GM12878 (cell line): ENCODE data around the gene CNTNAP2. TPM values are rescaled to one million over a fixed set of nuclear protein-coding genes. Genes with fewer than 3 reads are reported as not detected.

Experiments
- ATAC-seq: fragments of 200-7000 bp; cut with Tn5 transposase; 3 replicates; pipeline ENCODE4 v1.9.1; 2020; ENCODE audit warnings: mild to moderate bottlenecking, moderate library complexity
- BruUV-seq: library from RNA; stranded (reverse); fragments of 400-500 nt; replicated peaks from 2 replicates; lab custom pipeline; 2021; lab: Mats Ljungman, UMichigan
- CTCF ChIA-PET: fragments of 300-600 bp; sonication (Branson Sonifier 250); formaldehyde crosslinking; extraction: SDS; loops from one replicate; lab custom pipeline; 2021; ENCODE audit warnings: inconsistent platforms; lab: Yijun Ruan, JAX
- POLR2A ChIA-PET: fragments of 350-600 bp; formaldehyde crosslinking; extraction: SDS; loops from one replicate; lab custom pipeline; 2021; ENCODE audit warnings: inconsistent platforms; lab: Charles Lee
- RAD21 ChIA-PET: fragments of 300-600 bp; sonication (Branson Sonifier 250); formaldehyde crosslinking; loops from one replicate; lab custom pipeline; 2023; ENCODE audit warnings: antibody characterized with exemption; ENCODE audit not compliant: unreplicated experiment; lab: Charles Lee
- SMC1A ChIA-PET: fragments of 300-600 bp; sonication (Branson Sonifier 250); formaldehyde crosslinking; loops from one replicate; lab custom pipeline; 2023; ENCODE audit not compliant: unreplicated experiment, uncharacterized antibody; lab: Charles Lee
- DNase-seq: peaks from one replicate; pipeline ENCODE4 v3.0.0-alpha.2; 2011; ENCODE audit warnings: low read depth, low spot score
- FAIRE-seq: peaks from 3 replicates; lab custom pipeline; 2011; peaks lifted over from hg19 to GRCh38; lab: Jason Lieb, UNC
- H2AFZ ChIP-seq: 2 replicates; pipeline ENCODE4 v1.6.0; 2011; ENCODE audit warnings: low read depth, low read length, control low read depth; ENCODE audit not compliant: control insufficient read depth
- H3K27ac ChIP-seq: 2 replicates; pipeline ENCODE4 v1.5.1; 2011; ENCODE audit warnings: control low read depth; ENCODE audit not compliant: control insufficient read depth, insufficient read depth
- H3K27me3 ChIP-seq, 2 experiments: replicated peaks in 1 of 2; 2 replicates each; pipeline versions ENCODE4 v1.6.0 to v1.6.1; 2011; ENCODE audit warnings: low read length in 1 of 2; ENCODE audit not compliant: control insufficient read depth in 2 of 2, insufficient read depth in 2 of 2
- H3K36me3 ChIP-seq, 2 experiments: 2 replicates each; pipeline ENCODE4 v1.5.1; 2011; ENCODE audit warnings: low read length in 1 of 2; ENCODE audit not compliant: control insufficient read depth in 2 of 2, insufficient read depth in 2 of 2
- H3K4me1 ChIP-seq: 2 replicates; pipeline ENCODE4 v1.6.1; 2011; ENCODE audit warnings: mild to moderate bottlenecking, low read length, moderate library complexity, mixed read lengths; ENCODE audit not compliant: control insufficient read depth, insufficient read depth
- H3K4me2 ChIP-seq: 2 replicates; pipeline ENCODE4 v1.6.0; 2011; ENCODE audit warnings: control low read depth; ENCODE audit not compliant: control insufficient read depth, insufficient read depth
- H3K4me3 ChIP-seq: fragments of 200-600 bp; sonication (generic); 2 replicates; pipeline ENCODE4 v1.5.1; 2016
- H3K79me2 ChIP-seq: 2 replicates; pipeline ENCODE4 v1.6.0; 2011; ENCODE audit warnings: low read length; ENCODE audit not compliant: control insufficient read depth, insufficient read depth
- H3K9ac ChIP-seq: 2 replicates; pipeline ENCODE4 v1.8.0; 2011; ENCODE audit warnings: low read length, control low read depth, mixed read lengths; ENCODE audit not compliant: control insufficient read depth, insufficient read depth
- H3K9me3 ChIP-seq: replicated peaks from 3 replicates; pipeline ENCODE4 v1.5.1; 2011; ENCODE audit warnings: mild to moderate bottlenecking, low read length; ENCODE audit not compliant: control insufficient read depth, insufficient read depth
- H4K20me1 ChIP-seq: 2 replicates; pipeline ENCODE4 v1.6.0; 2011; ENCODE audit not compliant: control insufficient read depth, insufficient read depth
- BRCA1 ChIP-seq: IDR thresholded peaks from 2 replicates; pipeline ENCODE4 v1.6.1; 2011; ENCODE audit warnings: low read depth, low read length, improper control_type of control experiment
- IKZF1 ChIP-seq: fragments of 450-650 bp; conservative IDR thresholded peaks from 2 replicates; pipeline ENCODE4 v1.6.1; 2017; ENCODE audit warnings: antibody characterized with exemption, mild to moderate bottlenecking
- MXI1 ChIP-seq: fragments of 150-350 bp; IDR thresholded peaks from 2 replicates; pipeline ENCODE4 v1.6.1; 2011; ENCODE audit warnings: low read depth, mild to moderate bottlenecking, inconsistent platforms, low read length, improper control_type of control experiment
- SMAD5 ChIP-seq: IDR thresholded peaks from 2 replicates; pipeline ENCODE4 v1.6.1; 2016; ENCODE audit warnings: antibody characterized with exemption, low read depth
- SRF ChIP-seq, 2 experiments: IDR thresholded peaks; 2 replicates each; pipeline ENCODE4 v1.6.1; 2011; ENCODE audit warnings: low read depth in 2 of 2, low read length in 2 of 2, mild to moderate bottlenecking in 1 of 2, moderate library complexity in 1 of 2
- TCF3 ChIP-seq: IDR thresholded peaks from 2 replicates; pipeline ENCODE4 v1.6.1; 2012; ENCODE audit warnings: low read depth, mild to moderate bottlenecking, low read length, borderline replicate concordance; ENCODE audit not compliant: insufficient read depth
- YBX1 ChIP-seq: fragments of 450-650 bp; IDR thresholded peaks from 2 replicates; pipeline ENCODE4 v1.6.1; 2016; ENCODE audit warnings: antibody characterized with exemption
- ZBED1 ChIP-seq: IDR thresholded peaks from 2 replicates; pipeline ENCODE4 v1.6.1; 2016; ENCODE audit warnings: borderline replicate concordance
- ZNF274 ChIP-seq: IDR thresholded peaks from one replicate; pipeline ENCODE4 v1.8.0; 2011; ENCODE audit not compliant: insufficient read length, insufficient read depth
- ZNF622 ChIP-seq: fragments of 450-650 bp; IDR thresholded peaks from 2 replicates; pipeline ENCODE4 v1.6.1; 2017; ENCODE audit warnings: mild to moderate bottlenecking, inconsistent platforms
- WGBS: methylation state at CpG from one replicate; pipeline ENCODE4 v1.1.6; 2016; ENCODE audit warnings: low lambda C conversion rate; ENCODE audit not compliant: insufficient replicate concordance, insufficient coverage; ENCODE audit errors: missing lambda C conversion rate; 5-methylcytosine and 5-hydroxymethylcytosine counted together
- in situ Hi-C: fragments of 300-500 bp; cut with MboI; formaldehyde crosslinking; loops from 9 replicates; pipeline ENCODE4 v1.14.3; 2018; ENCODE audit warnings: mixed read lengths
- intact Hi-C: fragments of 100-400 bp; cut with micrococcal nuclease; formaldehyde crosslinking; loops from one replicate; pipeline ENCODE4 v1.14.2; 2022; ENCODE audit not compliant: unreplicated experiment
- polyA plus RNA-seq, 11 experiments: library from polyadenylated mRNA; depleted of rRNA in 4 of 11; unstranded in 6 of 11; stranded (reverse) in 5 of 11; fragments of >200 nt; fragmentation: Nextera tagmentation in 4 of 11; fragmentation: Illumina TruSeq in 1 of 11; extraction: Ambion mirVana in 4 of 11; extraction: Trizol in 1 of 11; gene quantifications; 1 replicate in 1 of 11; 2 replicates in 10 of 11; pipeline versions ENCODE4 v1.2.1 to v1.2.3, GENCODE V29; 2011 to 2016; ENCODE audit warnings: inconsistent platforms in 2 of 11, missing spikeins in 2 of 11, low read depth in 1 of 11
- total RNA-seq, 4 experiments: library from RNA; depleted of rRNA in 3 of 4; stranded (reverse); fragments of >200 nt in 3 of 4; fragmentation: Illumina TruSeq in 1 of 4; extraction: Trizol in 1 of 4; gene quantifications; 2 replicates each; pipeline versions ENCODE4 v1.2.1 to v1.2.3, GENCODE V29; 2013 to 2021
- TF ChIP-seq, protein P1 (sequence below): fragments of 450-650 bp; conservative IDR thresholded peaks from 2 replicates; pipeline ENCODE4 v1.6.1; 2017; ENCODE audit warnings: mild to moderate bottlenecking, moderate library complexity
- TF ChIP-seq, protein P2 (sequence below): IDR thresholded peaks from 2 replicates; pipeline ENCODE4 v1.6.1; 2011; ENCODE audit warnings: borderline replicate concordance, low read depth, mild to moderate bottlenecking, moderate library complexity, low read length; ENCODE audit not compliant: insufficient read depth, poor library complexity, severe bottlenecking
- TF ChIP-seq, protein P3 (sequence below): fragments of 450-650 bp; IDR thresholded peaks from 2 replicates; pipeline ENCODE4 v1.6.1; 2017; ENCODE audit warnings: borderline replicate concordance

CNTNAP2 gene
- total and polyA plus RNA-seq, 10 of the 15 experiments (the other 5 are each of a cell fraction or from before 2014, with no cell fraction given), result 0.03 to 0.08 (median 0.03) TPM; not detected in 7

DNA sequence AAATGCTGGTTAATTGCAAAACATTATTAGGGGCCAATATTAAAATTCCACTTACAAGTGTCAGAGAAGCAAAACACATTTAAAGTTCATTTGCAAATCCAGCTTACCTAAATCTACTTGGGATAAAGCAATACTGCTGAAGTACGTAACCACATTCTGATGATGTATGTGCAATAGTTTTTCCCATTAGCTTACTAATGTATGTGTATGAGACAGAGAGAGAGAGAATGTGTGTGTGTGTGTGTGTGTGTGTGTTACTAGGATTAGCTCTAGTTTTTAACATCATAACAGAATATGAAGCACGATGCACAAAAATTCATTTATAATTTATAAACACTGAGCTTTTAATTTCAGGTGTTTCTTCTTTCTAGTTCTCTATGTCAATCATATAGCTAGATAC is 1399.8 kb downstream of the CNTNAP2 start:
- H4K20me1 ChIP-seq, result no peaks in the 10 kb centered on the region
- H3K9ac ChIP-seq, result no peak overlapping the region
- WGBS, result 71% methylated on average over 2 of the region's 2 CpGs
- in situ Hi-C loops (no loop called here), intact Hi-C loops (no loop called here)
- POLR2A ChIA-PET, result no interaction called here
- no peak overlapping the region for H3K4me3 ChIP-seq
- H3K27ac ChIP-seq, result no peak overlapping the region
- no peaks in the 10 kb centered on the region for H3K4me1 ChIP-seq
- H3K79me2 ChIP-seq, result no peaks in the 10 kb centered on the region
- TF ChIP-seq, protein P1, sequence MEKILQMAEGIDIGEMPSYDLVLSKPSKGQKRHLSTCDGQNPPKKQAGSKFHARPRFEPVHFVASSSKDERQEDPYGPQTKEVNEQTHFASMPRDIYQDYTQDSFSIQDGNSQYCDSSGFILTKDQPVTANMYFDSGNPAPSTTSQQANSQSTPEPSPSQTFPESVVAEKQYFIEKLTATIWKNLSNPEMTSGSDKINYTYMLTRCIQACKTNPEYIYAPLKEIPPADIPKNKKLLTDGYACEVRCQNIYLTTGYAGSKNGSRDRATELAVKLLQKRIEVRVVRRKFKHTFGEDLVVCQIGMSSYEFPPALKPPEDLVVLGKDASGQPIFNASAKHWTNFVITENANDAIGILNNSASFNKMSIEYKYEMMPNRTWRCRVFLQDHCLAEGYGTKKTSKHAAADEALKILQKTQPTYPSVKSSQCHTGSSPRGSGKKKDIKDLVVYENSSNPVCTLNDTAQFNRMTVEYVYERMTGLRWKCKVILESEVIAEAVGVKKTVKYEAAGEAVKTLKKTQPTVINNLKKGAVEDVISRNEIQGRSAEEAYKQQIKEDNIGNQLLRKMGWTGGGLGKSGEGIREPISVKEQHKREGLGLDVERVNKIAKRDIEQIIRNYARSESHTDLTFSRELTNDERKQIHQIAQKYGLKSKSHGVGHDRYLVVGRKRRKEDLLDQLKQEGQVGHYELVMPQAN, result no peak
- TF ChIP-seq BRCA1 (no peak), YBX1 (no peak), SMAD5 (no peak), ZNF274 (no peak), IKZF1 (no peak), TCF3 (no peak), SRF (IDR thresholded peaks at IDR 0.05; ENCODE audit: low read depth in 2 of 2, low read length in 2 of 2) (no peak), ZNF622 (no peak), ZBED1 (no peak), MXI1 (no peak)
- TF ChIP-seq, protein P2, sequence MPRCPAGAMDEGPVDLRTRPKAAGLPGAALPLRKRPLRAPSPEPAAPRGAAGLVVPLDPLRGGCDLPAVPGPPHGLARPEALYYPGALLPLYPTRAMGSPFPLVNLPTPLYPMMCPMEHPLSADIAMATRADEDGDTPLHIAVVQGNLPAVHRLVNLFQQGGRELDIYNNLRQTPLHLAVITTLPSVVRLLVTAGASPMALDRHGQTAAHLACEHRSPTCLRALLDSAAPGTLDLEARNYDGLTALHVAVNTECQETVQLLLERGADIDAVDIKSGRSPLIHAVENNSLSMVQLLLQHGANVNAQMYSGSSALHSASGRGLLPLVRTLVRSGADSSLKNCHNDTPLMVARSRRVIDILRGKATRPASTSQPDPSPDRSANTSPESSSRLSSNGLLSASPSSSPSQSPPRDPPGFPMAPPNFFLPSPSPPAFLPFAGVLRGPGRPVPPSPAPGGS, result no peak
- TF ChIP-seq, protein P3, sequence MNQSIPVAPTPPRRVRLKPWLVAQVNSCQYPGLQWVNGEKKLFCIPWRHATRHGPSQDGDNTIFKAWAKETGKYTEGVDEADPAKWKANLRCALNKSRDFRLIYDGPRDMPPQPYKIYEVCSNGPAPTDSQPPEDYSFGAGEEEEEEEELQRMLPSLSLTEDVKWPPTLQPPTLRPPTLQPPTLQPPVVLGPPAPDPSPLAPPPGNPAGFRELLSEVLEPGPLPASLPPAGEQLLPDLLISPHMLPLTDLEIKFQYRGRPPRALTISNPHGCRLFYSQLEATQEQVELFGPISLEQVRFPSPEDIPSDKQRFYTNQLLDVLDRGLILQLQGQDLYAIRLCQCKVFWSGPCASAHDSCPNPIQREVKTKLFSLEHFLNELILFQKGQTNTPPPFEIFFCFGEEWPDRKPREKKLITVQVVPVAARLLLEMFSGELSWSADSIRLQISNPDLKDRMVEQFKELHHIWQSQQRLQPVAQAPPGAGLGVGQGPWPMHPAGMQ, result no peak
- no peak for DNase-seq
- H3K27me3 ChIP-seq, result no peaks in the 10 kb centered on the region
- no TSS peak for BruUV-seq
- RAD21 ChIA-PET, result no interaction called here
- H3K36me3 ChIP-seq, result no peaks in the 10 kb centered on the region
- H3K4me2 ChIP-seq, result no peak overlapping the region
- ATAC-seq, result no peak
- no peaks in the 10 kb centered on the region for H3K9me3 ChIP-seq
- no peak overlapping the region for H2AFZ ChIP-seq
- CTCF ChIA-PET, result interaction anchor here (1.4 kb wide), 1 partner anchor 12 kb away, joined by 4 read pairs; no protein-coding TSS in a partner anchor
- SMC1A ChIA-PET, result no interaction called here
- FAIRE-seq, result no peak
